ENCODE results near the gene XPNPEP1. TPM values are rescaled to one million over a fixed set of nuclear protein-coding genes. Genes with fewer than 3 reads are reported as not detected.
"Not testable (repeated sequence)": the region's sequence is repeated elsewhere in the genome, so short reads cannot be mapped to it uniquely, and the experiment has no call there.

The XPNPEP1 gene
- total RNA-seq, 1 donor from 2014 or later = 60.6 TPM

DNA sequence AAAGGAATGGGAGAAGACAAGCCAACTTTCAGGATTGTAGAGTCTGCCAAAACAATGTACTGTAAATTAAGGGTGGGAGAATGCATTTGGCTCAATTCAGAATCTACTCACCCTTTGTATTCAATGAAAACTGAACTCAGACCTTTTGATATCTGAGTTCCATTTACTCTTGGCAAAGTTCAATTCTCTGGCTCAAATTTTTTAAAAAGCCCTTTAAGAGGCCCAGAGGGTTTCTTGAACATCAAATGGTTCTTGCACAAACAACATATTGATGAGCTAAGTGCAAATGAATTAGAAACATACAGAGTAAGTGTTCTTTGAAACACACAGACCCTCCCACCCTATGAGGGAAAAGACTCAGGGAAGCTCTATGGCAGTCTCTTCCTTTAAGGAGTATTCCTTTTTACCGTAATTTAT is 5.2 kb upstream of the XPNPEP1 start:
- DNase-seq (ENCODE audit: low spot score) (no peak), ATAC-seq (peak; percentile 65)
- intact Hi-C loops (cut with DNase I) = loop anchor here (2.0 kb wide), 1 partner anchor 32 kb away; no protein-coding TSS in a partner anchor

DNA sequence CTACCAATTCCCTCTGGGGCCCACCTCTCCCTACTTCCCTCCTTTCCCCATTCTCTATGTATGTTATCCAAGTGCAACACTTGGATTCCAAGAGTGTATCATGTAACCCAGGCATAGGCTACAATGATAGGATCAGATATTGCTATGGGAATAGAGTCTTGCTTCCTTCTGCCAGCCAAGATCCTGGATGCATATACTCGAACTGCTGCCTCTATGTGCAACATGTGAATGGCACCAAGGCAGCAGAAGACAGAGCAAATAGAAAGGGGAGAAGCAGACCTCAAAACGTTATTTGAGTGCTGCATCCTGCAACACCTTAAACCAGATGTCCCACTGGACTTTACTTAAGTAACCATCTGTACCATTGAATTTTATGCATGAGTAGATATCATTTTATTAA is 3.5 kb upstream of the XPNPEP1 start:
- DNase-seq (ENCODE audit: low spot score) = no peak
- intact Hi-C loops (cut with DNase I) = no loop called here
- ATAC-seq = no peak

DNA sequence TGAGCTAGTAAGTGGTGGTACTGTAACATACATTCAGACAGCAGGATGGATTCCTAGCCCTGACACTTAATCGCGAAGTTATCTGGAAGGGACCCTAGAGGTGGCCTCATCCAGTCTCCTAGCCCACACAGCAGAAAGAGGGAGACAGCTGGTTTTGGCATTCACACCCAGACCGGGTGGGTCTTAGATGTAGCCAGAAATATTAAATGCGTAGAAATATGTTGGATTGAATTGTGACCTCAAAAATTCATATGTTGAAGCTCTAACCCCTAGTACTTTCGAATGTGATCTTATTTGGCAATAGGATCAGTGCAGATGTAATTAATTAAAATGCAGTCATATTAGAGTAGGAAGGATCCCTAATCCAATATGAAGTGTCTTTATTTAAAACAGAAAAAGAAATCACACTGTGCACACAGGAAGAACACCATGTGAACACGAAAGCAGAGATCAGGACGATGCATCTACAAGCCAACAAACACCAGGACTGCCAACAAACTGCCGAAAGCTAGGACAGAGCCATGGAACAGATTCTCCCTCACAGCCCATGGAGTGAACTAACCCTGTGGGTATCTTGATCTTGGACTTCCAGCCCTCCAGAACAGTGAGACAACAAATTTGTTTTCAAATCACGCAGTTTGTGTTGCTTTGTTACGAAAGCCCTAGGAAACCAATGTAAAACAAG is 2.9 kb upstream of the XPNPEP1 start:
- intact Hi-C loops (cut with DNase I) = no loop called here
- ATAC-seq = no peak
- no peak for DNase-seq (ENCODE audit: low spot score)

DNA sequence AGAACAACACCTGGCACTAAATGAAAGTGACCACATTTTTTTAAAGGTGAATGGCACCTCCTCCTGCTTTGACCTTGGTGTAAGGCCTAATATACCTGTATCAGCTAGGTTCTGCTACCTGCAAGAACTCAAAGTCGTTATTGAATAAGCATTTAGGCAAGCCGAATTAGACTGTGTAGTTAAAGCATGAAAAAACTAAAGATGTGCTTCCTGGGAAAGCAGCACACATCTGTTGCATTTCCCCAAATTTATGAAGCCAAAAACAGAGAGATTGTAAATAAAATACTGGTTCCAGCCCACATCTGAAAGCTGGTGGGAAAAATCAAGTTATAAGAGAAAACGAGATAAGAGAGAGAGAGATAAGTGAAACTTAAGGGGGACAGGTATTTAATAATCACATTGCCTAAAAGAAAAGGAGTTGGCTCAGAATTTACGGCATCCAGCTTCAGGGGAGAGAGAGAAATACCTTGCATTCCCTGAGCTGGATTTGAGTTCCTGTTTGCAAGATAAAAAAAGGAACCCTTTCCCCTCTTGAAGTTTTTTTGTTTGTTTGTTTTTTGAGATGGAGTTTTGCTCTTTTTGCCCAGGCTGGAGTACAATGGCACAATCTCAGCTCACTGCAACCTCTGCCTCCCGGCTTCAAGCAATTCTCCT is 1.8 kb upstream of the XPNPEP1 start:
- intact Hi-C loops (cut with DNase I) = no loop called here
- ATAC-seq = no peak

DNA sequence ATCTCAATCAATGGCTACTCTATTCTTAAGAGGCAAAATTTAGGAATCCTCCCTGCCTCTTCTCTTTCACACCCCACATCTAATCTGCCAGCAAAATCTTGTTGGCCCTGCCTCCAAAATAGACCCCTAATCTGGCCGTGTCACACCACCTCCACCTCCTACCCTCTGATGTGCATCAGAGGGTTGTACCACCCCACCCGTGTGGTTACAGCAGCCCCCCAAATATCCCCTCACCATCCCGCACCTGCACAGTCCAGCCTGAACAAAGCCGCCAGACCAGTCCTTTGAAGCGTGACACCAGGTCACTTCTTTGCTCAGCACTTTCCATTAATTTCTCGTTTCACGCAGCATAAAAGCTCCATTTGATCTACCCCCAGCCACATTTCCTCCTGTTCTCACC is 776 bp upstream of the XPNPEP1 start:
- DNase-seq (ENCODE audit: low spot score) = no peak
- ATAC-seq = peak; percentile 4
- intact Hi-C loops (cut with DNase I) = no loop called here

More for the DNA sequence above, 1.8 kb upstream of the XPNPEP1 start:
- no peak for DNase-seq (ENCODE audit: low spot score)

DNA sequence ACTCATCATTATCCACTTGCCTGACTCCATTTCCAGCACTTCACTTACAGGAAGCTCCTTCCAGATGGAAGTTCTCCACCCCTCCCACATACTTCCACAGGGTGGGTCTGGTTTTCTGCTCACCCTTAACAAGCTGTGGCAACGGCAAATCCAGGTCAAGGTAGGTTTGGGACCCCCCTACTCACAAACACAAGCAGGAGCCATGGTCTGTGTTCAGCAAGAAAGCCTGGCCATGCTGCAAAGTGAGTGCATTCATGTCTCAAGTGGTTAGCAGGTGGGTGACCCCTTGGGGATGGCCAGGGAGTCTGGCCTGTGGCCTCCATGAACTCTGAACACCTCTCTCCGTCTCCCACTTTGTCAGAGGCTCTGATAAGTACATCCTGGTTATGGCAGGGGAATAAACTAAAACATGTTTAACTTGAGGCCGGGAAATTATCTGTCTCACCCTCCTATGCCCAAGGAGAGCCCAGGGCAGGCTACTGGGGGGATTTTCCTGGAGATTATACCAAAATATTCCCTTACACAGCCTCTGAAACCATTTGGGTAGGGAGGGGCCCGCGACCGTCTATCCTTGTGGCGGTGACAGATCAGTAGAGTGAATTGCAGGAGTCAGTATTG is 844 bp downstream of the XPNPEP1 start:
- DNase-seq (ENCODE audit: low spot score) (no peak), ATAC-seq (no peak)
- intact Hi-C loops (cut with DNase I) = no loop called here

DNA sequence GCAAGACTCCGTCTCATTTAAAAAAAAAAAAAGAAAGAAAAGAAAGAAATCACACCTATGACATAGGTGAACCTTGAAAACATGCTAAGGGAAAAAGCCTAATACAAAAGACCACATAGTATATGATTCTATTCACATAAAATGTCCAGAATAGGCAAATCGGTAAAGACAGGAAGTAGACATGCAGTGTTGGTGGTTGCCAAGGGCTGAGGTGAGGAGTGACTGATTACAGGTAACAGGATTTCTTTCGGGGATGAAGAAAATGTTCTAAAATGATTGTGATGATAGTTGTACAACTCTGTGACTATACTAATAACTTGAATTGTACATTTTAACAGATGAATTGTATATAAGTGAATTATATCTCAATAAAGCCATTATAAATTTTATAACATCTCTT is 3.3 kb downstream of the XPNPEP1 start:
- DNase-seq (ENCODE audit: low spot score) = no peak
- ATAC-seq = no peak
- intact Hi-C loops (cut with DNase I) = no loop called here

DNA sequence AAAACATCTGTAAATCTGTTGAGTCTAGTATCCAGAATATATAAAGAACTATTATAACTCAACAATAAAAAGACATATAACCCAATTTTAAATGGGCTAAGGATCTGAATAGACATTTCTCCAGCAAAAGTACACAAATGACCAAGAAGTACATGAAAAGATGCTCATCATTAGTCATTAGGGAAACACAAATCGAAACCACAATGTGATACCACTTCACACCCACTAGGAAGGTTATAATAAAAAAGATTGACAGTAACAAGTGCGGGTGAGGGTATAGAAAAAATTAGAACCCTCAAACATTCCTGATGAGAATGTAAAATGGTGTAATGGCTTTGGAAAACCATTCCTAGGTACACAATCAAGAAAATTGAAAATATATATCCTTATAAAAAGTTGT is 4.1 kb downstream of the XPNPEP1 start:
- DNase-seq (ENCODE audit: low spot score) = no peak
- intact Hi-C loops (cut with DNase I) = no loop called here

DNA sequence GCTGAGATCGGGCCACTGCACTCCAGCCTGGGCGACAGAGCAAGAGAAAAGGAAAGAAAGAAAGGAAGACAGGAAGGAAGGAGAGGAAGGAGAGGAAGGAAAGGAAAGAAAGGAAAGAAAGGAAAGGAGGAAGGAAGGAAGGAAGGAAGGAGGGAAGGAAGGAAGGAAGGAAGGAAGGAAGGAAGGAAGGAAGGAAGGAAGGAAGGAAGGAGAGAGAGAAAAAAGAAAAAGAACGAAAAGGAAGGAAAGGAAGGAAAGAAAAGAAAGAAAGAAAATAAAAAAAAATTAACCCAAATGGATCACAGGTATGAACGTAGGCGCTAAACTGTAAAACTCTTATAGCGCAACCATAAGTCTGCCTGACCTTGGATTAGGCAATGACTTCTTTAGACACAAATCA is 4.6 kb downstream of the XPNPEP1 start:
- DNase-seq (ENCODE audit: low spot score); ATAC-seq; intact Hi-C loops (cut with DNase I): not testable (repeated sequence)

More for the DNA sequence above, 4.1 kb downstream of the XPNPEP1 start:
- ATAC-seq = no peak

DNA sequence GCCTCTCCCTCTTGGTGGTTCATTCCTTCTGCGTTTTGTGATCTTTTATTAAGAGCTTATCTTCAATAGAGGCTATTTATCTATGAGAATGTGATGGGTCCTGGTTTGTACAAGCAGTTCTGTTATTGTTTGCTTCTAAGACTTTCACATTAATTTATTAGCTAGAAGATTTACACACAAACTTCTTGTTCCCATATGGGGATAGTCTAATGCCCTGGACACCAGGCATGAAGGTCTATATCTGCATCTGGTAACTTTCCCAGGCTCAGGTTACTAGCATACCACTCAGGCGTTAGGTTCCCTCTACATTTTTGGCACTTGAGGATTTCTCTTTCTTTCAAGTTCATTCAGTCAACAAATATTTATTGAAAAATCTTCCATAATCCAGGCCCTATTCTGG is 7.7 kb downstream of the XPNPEP1 start:
- ATAC-seq = no peak
- intact Hi-C loops (cut with DNase I) = no loop called here

DNA sequence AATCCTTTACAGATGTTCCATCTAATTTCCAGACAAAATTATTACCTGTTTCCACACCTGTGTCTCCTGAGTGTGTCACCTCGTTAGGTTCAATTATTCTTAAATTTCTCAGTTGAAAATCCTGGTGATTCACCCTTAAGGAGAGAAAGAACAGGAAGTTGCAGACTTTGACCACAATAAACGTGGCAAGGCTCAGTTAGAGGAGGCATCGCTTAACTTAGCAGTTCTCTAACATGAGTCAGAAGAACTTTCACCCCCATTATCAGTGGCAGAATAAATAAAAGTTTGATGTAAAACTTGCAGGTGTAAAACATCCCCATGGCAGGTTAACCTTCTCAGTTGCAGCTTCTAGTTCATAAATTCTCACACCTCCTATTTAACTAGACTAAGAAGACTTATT is 8.3 kb downstream of the XPNPEP1 start:
- no peak for ATAC-seq
- intact Hi-C loops (cut with DNase I) = no loop called here
- no peak for DNase-seq (ENCODE audit: low spot score)

More for the DNA sequence above, 7.7 kb downstream of the XPNPEP1 start:
- no peak for DNase-seq (ENCODE audit: low spot score)

DNA sequence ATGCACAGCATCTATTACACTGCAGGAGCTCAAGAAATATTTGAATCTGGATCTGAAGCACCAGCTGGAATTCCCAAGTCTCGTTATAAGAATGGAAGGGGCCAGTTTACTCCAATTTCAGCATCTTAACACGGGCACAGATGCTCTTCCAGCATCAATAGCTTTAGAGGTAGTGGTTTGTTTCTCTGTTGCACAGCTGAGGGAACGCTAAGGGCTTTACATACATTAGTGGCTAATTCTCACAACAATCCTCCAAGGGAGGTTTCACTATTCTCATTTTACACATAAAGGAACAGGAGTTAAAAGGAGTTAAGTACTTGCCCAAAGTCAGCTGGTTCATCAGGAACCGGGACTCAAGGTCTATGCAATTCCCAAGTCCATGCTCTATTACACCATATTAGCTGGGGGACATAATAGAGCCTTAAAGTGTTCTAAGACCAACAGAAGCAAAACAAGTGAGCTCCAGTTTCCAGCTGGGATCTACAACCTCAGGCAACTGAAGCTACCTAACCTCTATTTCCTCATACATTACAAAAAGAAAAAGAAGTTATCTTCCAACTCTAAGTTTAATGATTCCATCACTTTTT is 9.9 kb downstream of the XPNPEP1 start:
- ATAC-seq = no peak
- intact Hi-C loops (cut with DNase I) = no loop called here
- DNase-seq (ENCODE audit: low spot score) = no peak

DNA sequence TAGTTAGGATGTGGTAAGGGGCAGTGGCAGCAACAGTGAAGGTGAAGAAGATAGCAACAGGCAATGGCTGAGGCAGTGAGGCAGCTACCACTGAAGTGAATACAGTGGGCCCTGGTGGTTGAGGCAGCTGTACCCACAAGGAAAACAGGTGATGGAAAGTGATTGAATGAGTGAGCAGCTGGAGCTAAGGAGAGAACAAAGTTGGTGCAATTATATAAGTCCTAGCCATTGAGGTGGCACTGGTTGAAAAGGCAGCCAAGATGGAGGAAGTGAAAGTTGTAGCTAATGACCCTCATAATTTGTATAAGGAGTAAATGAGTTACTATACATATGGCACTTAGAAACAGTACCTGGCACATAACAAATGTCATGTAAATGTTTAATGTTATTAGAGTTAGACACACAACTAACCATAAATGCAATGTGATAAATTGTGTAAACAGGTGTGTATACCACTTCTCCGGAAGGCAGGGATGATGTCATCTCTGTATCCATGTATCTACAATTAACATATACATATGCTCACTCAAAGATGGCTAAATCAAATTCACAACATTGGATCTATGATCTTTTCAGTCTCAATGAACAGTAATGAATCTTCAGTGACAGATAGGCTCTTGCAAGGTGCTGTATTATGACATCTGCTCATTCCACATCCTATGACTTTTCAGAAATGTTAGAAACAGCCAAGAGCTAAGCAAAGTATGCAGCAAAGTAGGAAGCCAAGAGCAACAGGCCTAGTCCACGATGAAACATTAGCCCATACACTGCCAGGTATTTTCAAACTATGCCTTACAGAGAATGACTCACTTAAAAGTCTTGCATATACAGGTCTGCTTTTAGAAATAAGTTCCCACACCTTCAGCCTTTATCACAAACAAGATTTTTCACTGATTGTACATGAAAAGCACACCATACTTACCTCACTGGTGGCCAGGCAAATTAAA is 10.7 kb downstream of the XPNPEP1 start:
- intact Hi-C loops (cut with DNase I) = no loop called here

DNA sequence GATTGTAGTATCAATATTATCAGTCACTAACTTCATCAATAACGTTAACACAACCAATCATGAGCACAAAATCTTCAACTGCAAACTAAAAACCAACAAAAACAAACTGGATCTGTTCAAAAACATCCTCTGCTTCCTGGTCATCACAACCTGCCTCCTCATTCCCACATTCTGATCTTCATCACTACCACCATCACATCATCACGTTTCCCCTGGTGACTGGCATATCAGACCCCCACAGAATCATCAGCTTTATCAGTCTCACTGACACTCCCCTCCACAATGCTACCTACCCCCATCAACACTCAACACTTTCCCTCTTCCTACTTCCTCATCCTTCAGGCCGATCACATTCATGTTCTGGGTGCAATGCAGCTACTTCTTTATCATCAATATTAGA is 11.4 kb downstream of the XPNPEP1 start:
- ATAC-seq (no peak), DNase-seq (ENCODE audit: low spot score) (no peak)
- intact Hi-C loops (cut with DNase I) = no loop called here

More for the DNA sequence above, 10.7 kb downstream of the XPNPEP1 start:
- DNase-seq (ENCODE audit: low spot score) (no peak), ATAC-seq (peak; percentile 72)

DNA sequence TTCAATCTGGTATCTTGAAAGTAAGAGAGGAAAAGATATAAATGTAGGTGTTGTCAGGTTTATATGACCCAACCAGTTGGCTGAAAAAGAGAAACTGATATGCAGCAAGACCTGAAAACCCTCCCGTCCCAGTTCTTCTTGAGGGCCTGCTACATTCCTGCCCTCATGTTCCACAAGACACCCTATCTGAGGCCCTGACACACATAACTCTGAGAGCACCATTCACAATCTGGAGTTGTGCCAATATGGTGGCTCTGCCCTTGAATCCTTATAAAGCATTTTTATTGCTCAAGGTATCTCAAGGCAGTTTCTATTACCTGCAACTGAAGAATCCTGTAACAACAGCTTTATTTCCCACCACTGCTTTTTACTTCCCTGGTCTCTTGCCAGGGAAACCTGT is 17.0 kb downstream of the XPNPEP1 start:
- intact Hi-C loops (cut with DNase I) = no loop called here
- ATAC-seq (no peak), DNase-seq (ENCODE audit: low spot score) (no peak)

DNA sequence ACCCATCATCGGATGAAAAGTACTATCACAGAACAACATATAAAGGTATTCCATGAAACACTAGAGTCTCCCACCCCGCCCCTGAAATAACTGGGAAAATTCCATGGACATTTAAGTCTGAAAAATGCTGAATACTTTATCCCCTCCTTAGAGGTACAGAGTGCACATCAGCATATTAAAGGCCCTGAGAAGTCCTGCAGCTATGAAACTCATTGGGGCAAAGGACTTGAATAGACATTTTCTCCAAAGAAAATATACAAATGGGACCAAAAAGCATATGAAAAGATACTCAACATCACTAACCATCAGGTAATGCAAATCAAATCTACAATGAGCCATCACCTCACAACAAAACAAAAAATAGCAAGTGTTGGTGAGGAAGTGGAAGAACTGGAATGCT is 18.9 kb downstream of the XPNPEP1 start:
- DNase-seq (ENCODE audit: low spot score) = no peak
- no peak for ATAC-seq
- intact Hi-C loops (cut with DNase I) = no loop called here

DNA sequence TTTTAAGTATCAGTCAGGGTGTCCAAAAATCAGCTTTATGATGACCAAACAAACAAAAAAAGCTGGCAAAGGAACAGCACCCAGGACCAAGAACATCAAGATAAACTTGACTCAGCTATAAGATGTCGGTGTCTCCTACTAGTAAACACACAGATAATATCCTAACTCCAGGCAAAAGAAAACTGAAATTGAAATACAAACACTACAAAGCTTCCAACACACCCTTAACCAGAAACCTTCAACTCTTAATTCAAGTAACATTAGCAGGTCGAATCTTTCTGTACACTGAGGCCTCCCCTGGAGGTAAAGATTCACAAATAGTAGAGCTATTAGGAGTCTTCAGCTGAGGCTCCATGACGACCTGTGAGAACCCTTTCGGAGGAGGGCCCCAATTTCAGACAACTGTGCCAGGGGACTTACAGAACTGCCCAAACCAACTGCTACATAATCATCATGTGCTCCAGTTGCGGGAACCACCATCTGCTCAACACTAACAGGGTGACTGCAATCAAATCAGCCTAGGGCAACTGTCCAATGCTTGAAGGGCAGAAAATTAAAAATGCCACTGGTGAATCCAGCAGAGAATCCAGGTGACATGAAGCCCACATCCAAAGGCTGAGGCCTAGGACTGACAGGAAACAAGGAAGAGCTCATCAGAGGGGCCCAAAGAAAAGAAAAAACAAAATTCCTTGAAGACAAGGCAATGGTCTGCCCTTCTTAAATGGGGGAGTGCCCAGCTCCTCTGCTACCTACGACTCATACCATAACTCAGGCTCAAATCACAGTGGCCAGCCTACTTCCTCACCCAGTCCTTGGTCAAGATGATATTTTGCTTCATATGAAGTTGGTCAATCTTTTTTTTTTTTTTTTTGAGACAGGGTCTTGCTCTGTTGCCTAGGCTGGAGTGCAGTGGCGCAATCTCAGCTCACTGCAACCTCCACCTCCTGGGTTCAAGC is 20.0 kb downstream of the XPNPEP1 start:
- intact Hi-C loops (cut with DNase I) = no loop called here
- ATAC-seq (no peak), DNase-seq (ENCODE audit: low spot score) (no peak)

Measured in sciatic nerve (tissue), 2 donors.